ENCODE data around the gene ANKRD61.

DNA sequence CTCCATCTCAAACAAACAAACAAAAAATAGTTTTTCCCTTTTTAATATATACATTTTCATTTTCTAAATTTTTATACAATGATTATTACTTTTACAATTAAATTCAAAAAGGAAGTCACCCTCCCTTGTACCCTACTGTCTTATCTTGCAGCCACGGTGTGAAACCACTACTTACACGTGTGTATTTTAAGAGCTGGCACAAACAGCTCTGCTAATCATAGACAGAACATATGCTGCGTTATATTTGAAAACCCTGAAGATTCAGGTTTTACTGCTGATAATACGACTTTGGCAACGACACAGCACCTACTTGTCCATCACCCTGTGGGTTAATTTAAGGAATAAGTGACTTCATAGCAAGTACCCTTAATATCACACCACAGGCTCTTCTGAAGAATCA is 991 bp downstream of the ANKRD61 start:
- TF ChIP-seq EZH2 (IDR thresholded peaks at IDR 0.05; ENCODE audit: borderline replicate concordance) (no peak), EZH2phosphoT487 (IDR thresholded peaks at IDR 0.05; ENCODE audit: low read depth, severe bottlenecking, unreplicated experiment) (no peak)
- TF ChIP-seq, protein P1, sequence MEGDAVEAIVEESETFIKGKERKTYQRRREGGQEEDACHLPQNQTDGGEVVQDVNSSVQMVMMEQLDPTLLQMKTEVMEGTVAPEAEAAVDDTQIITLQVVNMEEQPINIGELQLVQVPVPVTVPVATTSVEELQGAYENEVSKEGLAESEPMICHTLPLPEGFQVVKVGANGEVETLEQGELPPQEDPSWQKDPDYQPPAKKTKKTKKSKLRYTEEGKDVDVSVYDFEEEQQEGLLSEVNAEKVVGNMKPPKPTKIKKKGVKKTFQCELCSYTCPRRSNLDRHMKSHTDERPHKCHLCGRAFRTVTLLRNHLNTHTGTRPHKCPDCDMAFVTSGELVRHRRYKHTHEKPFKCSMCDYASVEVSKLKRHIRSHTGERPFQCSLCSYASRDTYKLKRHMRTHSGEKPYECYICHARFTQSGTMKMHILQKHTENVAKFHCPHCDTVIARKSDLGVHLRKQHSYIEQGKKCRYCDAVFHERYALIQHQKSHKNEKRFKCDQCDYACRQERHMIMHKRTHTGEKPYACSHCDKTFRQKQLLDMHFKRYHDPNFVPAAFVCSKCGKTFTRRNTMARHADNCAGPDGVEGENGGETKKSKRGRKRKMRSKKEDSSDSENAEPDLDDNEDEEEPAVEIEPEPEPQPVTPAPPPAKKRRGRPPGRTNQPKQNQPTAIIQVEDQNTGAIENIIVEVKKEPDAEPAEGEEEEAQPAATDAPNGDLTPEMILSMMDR (IDR thresholded peaks at IDR 0.05; ENCODE audit: poor library complexity) = no peak
